Left lung (tissue), 10 donors: ENCODE measurements around the gene SETX. TPM values are rescaled to one million over a fixed set of nuclear protein-coding genes. Genes with fewer than 3 reads are reported as not detected.

Experiments used
- ATAC-seq: fragments of 200-7000 bp; cut with Tn5 transposase; one replicate; pipeline ENCODE4 v1.9.1; 2020; ENCODE audit warnings: moderate library complexity
- DNase-seq, 4 donors: peaks; one replicate each; pipeline ENCODE4 v3.0.0-alpha.2; 2013 to 2020
- H3K27ac ChIP-seq, 2 donors: fragments of 200-600 bp; sonication (generic) in 1 of 2; one replicate each; pipeline versions ENCODE4 v1.5.0 to v1.8.0; 2020 to 2021
- H3K27me3 ChIP-seq, 2 donors: fragments of 200-600 bp; sonication (generic) in 1 of 2; one replicate each; pipeline versions ENCODE4 v1.5.0 to v1.8.0; 2020 to 2021
- H3K36me3 ChIP-seq, 2 donors: fragments of 200-600 bp; sonication (generic) in 1 of 2; one replicate each; pipeline versions ENCODE4 v1.5.0 to v1.8.0; 2020 to 2021
- H3K4me1 ChIP-seq, 2 donors: fragments of 200-600 bp; one replicate each; pipeline ENCODE4 v1.8.0; 2021
- H3K4me3 ChIP-seq, 2 donors: fragments of 200-600 bp; sonication (generic) in 1 of 2; one replicate each; pipeline versions ENCODE4 v1.5.0 to v1.8.0; 2020 to 2021; ENCODE audit warnings: mild to moderate bottlenecking in 1 of 2
- H3K9me3 ChIP-seq, 2 donors: fragments of 200-600 bp; sonication (generic) in 1 of 2; one replicate each; pipeline versions ENCODE4 v1.5.0 to v1.8.0; 2020 to 2021
- intact Hi-C, 2 donors: fragments of 100-400 bp; cut with DNase I; formaldehyde crosslinking; loops; one replicate each; pipeline versions ENCODE4 v1.11.2 to v1.14.2; 2022
- polyA plus RNA-seq, 6 donors: library from polyadenylated mRNA; unstranded; fragments of 120-200 nt; gene quantifications; one replicate each; pipeline ENCODE4 v1.2.1, GENCODE V29; 2013; ENCODE audit not compliant: insufficient read length in 6 of 6
- total RNA-seq, 2 donors: library from RNA; stranded (reverse); fragmentation: NEBNext Ultra II Directional; extraction: Animal tissue kit (Norgen Biotek cat#: 25700); gene quantifications; one replicate each; pipeline ENCODE4 v1.2.1, GENCODE V29; 2021
- TF ChIP-seq, protein P1 (sequence below), 2 donors: fragments of 200-600 bp; sonication (generic) in 1 of 2; IDR thresholded peaks; one replicate each; pipeline versions ENCODE4 v1.5.0 to v1.8.0; 2021; ENCODE audit warnings: antibody characterized with exemption in 2 of 2
- donor health status: DM: no; HTN: yes; CAD: no.
- donor health status: DM: no; HTN: no; CAD: no.

SETX gene
- total and polyA plus RNA-seq, 8 donors: 42.2 to 68.9 (median 62.2) TPM

- ATAC-seq (no peak), DNase-seq (no peak)
- Histone ChIP-seq H3K27me3 (no peaks in the 10 kb centered on the region), H3K4me3 (no peak overlapping the region), H3K36me3 (peaks cover 0 to 21% of the 10 kb centered on the region in 2 donors), H3K27ac (no peak overlapping the region), H3K4me1 (peaks cover 20 to 36% of the 10 kb centered on the region in 2 donors), H3K9me3 (no peaks in the 10 kb centered on the region)
- intact Hi-C loops: no loop called here
- TF ChIP-seq, protein P1, sequence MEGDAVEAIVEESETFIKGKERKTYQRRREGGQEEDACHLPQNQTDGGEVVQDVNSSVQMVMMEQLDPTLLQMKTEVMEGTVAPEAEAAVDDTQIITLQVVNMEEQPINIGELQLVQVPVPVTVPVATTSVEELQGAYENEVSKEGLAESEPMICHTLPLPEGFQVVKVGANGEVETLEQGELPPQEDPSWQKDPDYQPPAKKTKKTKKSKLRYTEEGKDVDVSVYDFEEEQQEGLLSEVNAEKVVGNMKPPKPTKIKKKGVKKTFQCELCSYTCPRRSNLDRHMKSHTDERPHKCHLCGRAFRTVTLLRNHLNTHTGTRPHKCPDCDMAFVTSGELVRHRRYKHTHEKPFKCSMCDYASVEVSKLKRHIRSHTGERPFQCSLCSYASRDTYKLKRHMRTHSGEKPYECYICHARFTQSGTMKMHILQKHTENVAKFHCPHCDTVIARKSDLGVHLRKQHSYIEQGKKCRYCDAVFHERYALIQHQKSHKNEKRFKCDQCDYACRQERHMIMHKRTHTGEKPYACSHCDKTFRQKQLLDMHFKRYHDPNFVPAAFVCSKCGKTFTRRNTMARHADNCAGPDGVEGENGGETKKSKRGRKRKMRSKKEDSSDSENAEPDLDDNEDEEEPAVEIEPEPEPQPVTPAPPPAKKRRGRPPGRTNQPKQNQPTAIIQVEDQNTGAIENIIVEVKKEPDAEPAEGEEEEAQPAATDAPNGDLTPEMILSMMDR (IDR thresholded peaks at IDR 0.05): no peak
Measured at GRCh38 chr9:132356324-132356924, 1.6 kb upstream of the SETX start.

- Histone ChIP-seq H3K27me3 (no peaks in the 10 kb centered on the region), H3K4me3 (peak overlapping the region in 1 of 2 donors; percentile 99), H3K4me1 (peaks cover 25 to 45% of the 10 kb centered on the region in 2 donors), H3K36me3 (peaks cover 0 to 66% of the 10 kb centered on the region in 2 donors), H3K27ac (peak overlapping the region in 1 of 2 donors; percentile 68), H3K9me3 (no peaks in the 10 kb centered on the region)
- ATAC-seq: no peak
- intact Hi-C loops: no loop called here
- no peak for DNase-seq
- TF ChIP-seq, protein P1 (IDR thresholded peaks at IDR 0.05): no peak
Measured at GRCh38 chr9:132351404-132352045, 3.3 kb downstream of the SETX start.

- H3K36me3 ChIP-seq: peaks cover 0 to 72% of the 10 kb centered on the region in 2 donors
- no peak for DNase-seq
- H3K4me1 ChIP-seq: peaks cover 25 to 45% of the 10 kb centered on the region in 2 donors
- TF ChIP-seq, protein P1 (IDR thresholded peaks at IDR 0.05): no peak
- peak overlapping the region in 1 of 2 donors; percentile 99 for H3K4me3 ChIP-seq
- H3K27ac ChIP-seq: peak overlapping the region; percentile 45 to 68
- intact Hi-C loops: no loop called here
- no peaks in the 10 kb centered on the region for H3K9me3 ChIP-seq
- ATAC-seq: no peak
- H3K27me3 ChIP-seq: no peaks in the 10 kb centered on the region
Measured at GRCh38 chr9:132350861-132351315, 3.9 kb downstream of the SETX start.

DNA sequence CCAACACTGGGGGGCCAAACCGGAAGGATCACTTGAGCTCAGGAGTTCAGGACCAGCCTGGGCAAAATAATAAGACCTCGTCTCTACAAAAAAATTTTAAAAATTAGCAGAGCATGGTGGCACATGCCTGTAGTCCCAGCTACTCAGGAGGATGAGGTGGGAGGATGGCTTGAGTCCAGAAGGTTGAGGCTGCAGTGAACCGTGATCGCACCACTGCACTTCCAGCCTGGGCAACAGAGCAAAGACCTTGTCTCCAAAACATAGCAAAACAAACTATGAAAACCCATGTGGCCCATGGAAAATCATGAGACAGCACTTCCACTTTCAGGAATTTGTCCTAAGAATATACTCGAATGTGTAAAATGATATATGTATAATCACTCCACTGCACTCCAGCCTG lies 6.1 kb downstream of the SETX start:
- no peak overlapping the region for H3K4me3 ChIP-seq
- H3K4me1 ChIP-seq: peaks cover 23 to 42% of the 10 kb centered on the region in 2 donors
- H3K9me3 ChIP-seq: no peaks in the 10 kb centered on the region
- H3K27me3 ChIP-seq: no peaks in the 10 kb centered on the region
- TF ChIP-seq, protein P1 (IDR thresholded peaks at IDR 0.05): no peak
- peaks cover 2 to 95% of the 10 kb centered on the region in 2 donors for H3K36me3 ChIP-seq
- H3K27ac ChIP-seq: no peak overlapping the region
- DNase-seq (no peak), ATAC-seq (no peak)
- intact Hi-C loops: loop anchor here in 1 of 2 donors (10.0 kb wide), 1 partner anchor 64 kb away; no protein-coding TSS in a partner anchor

DNA sequence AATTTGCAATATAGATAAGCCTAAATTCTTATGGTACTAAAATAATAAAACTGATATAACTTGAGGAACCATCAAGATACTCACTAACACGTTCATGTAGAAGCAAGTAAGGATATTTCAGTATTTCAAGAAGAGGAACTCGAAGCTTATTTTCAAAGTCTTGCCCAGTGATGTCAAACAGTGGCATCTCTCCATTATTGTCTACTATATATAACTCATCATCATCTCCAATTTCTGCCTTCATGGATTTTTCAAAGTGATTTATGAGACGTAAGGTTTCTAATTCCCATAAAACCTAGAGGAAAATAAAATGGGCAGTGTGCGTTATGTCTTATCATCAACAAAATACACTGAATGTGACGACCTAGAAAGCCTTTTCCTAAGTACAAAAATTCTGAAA lies 8.6 kb downstream of the SETX start:
- ATAC-seq (no peak), DNase-seq (no peak)
- Histone ChIP-seq H3K27ac (no peak overlapping the region), H3K4me1 (peaks cover 3 to 17% of the 10 kb centered on the region in 2 donors), H3K9me3 (no peaks in the 10 kb centered on the region), H3K27me3 (no peaks in the 10 kb centered on the region), H3K4me3 (no peak overlapping the region), H3K36me3 (peaks cover 12 to 96% of the 10 kb centered on the region in 2 donors)
- intact Hi-C loops: loop anchor here in 1 of 2 donors (10.0 kb wide), 1 partner anchor 61 kb away; no protein-coding TSS in a partner anchor
- TF ChIP-seq, protein P1 (IDR thresholded peaks at IDR 0.05): no peak
